T-helper 2 cell treated with Interferon-gamma antibody and Interleukin-4, amounts not matched to agents 5 μg/mL and 100 μg/mL, for 36 hours (primary cell): ENCODE measurements around the gene DCC.

Experiments
- DNase-seq: peaks from one replicate; pipeline ENCODE4 v3.0.0; 2021; ENCODE audit warnings: low spot score
- H3K27ac Mint-ChIP-seq: one replicate; pipeline ENCODE4 v1.8.0; 2021; ENCODE audit warnings: mild to moderate bottlenecking, mixed read lengths
- H3K27me3 Mint-ChIP-seq: one replicate; pipeline ENCODE4 v1.8.0; 2021; ENCODE audit warnings: low read depth, mixed read lengths
- H3K36me3 Mint-ChIP-seq: one replicate; pipeline ENCODE4 v1.8.0; 2021; ENCODE audit warnings: low read depth, mixed read lengths
- H3K4me1 Mint-ChIP-seq: one replicate; pipeline ENCODE4 v1.8.0; 2021; ENCODE audit warnings: low read depth, mixed read lengths
- H3K4me3 Mint-ChIP-seq: one replicate; pipeline ENCODE4 v1.8.0; 2022; ENCODE audit warnings: mild to moderate bottlenecking, moderate library complexity, mixed read lengths
- H3K9me3 Mint-ChIP-seq: one replicate; pipeline ENCODE4 v1.8.0; 2021; ENCODE audit warnings: mixed read lengths

DCC gene

GRCh38 chr18:52995875-52996274, 655.9 kb downstream of the DCC start:
- Mint-ChIP-seq H3K4me1 (no peaks in the 10 kb centered on the region), H3K9me3 (peaks cover 12% of the 10 kb centered on the region), H3K27ac (no peak overlapping the region), H3K27me3 (no peaks in the 10 kb centered on the region), H3K36me3 (no peaks in the 10 kb centered on the region), H3K4me3 (no peak overlapping the region)
- no peak for DNase-seq

- Mint-ChIP-seq H3K4me1 (no peaks in the 10 kb centered on the region), H3K4me3 (no peak overlapping the region), H3K27me3 (no peaks in the 10 kb centered on the region), H3K9me3 (peaks cover 15% of the 10 kb centered on the region), H3K27ac (no peak overlapping the region), H3K36me3 (no peaks in the 10 kb centered on the region)
- no peak for DNase-seq
These were observed 659.6 kb downstream of the DCC start for GRCh38 chr18:52999633-53000032.

GRCh38 chr18:53004798-53005197, 664.8 kb downstream of the DCC start:
- no peaks in the 10 kb centered on the region for H3K4me1 Mint-ChIP-seq
- no peak for DNase-seq
- no peaks in the 10 kb centered on the region for H3K27me3 Mint-ChIP-seq
- no peak overlapping the region for H3K4me3 Mint-ChIP-seq
- peaks cover 7% of the 10 kb centered on the region for H3K9me3 Mint-ChIP-seq
- no peaks in the 10 kb centered on the region for H3K36me3 Mint-ChIP-seq
- H3K27ac Mint-ChIP-seq, result no peak overlapping the region

- no peak for DNase-seq
- Mint-ChIP-seq H3K4me3 (no peak overlapping the region), H3K9me3 (peaks cover 28% of the 10 kb centered on the region), H3K4me1 (no peaks in the 10 kb centered on the region), H3K27me3 (no peaks in the 10 kb centered on the region), H3K27ac (no peak overlapping the region), H3K36me3 (no peaks in the 10 kb centered on the region)
These were observed 678.8 kb downstream of the DCC start for GRCh38 chr18:53018791-53019190.

DNA sequence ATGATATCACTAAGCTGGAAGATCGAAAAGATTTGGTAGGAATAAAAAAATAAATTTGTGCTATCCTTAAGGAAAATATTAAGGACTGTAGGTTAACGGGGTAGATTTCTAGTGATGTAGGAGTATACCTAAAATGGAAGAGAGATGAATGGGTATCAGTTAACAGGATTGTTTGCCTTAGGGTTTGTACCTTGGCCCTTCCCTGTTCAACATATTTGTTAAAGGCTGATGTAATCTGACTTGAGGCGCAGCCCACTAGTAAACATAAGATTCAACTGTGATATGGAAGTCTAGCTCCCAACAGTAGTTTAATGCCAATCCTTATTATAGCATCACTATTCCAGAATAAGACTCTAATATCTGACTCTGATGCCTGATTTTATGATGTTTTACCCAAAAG, 685.2 kb downstream of the DCC start:
- peaks cover 26% of the 10 kb centered on the region for H3K9me3 Mint-ChIP-seq
- no peak overlapping the region for H3K4me3 Mint-ChIP-seq
- H3K4me1 Mint-ChIP-seq, result no peaks in the 10 kb centered on the region
- H3K27ac Mint-ChIP-seq, result no peak overlapping the region
- H3K27me3 Mint-ChIP-seq, result no peaks in the 10 kb centered on the region
- DNase-seq, result no peak
- no peaks in the 10 kb centered on the region for H3K36me3 Mint-ChIP-seq

DNA sequence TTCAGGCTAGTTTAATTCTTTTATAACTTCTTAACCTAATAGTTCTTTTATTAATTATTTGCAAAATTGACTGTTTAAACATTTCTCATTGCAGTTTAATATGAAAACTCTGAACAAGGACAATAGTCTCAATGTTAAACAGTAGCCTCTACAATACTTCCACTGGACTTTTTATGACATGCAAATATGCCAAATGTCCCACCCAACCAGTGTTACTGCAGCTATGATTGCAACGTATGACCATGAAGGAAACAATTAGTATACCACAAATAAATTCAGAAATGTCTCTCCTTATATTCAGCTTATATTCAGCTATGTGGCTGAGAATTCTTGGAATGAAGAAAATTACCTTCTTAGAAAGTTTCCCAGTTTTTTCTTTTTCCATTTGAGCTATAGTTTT, 688.6 kb downstream of the DCC start:
- Mint-ChIP-seq H3K9me3 (peaks cover 14% of the 10 kb centered on the region), H3K27ac (no peak overlapping the region), H3K4me1 (no peaks in the 10 kb centered on the region), H3K4me3 (no peak overlapping the region), H3K27me3 (no peaks in the 10 kb centered on the region), H3K36me3 (no peaks in the 10 kb centered on the region)
- DNase-seq, result no peak

GRCh38 chr18:53033128-53033527, 693.1 kb downstream of the DCC start:
- Mint-ChIP-seq H3K27me3 (no peaks in the 10 kb centered on the region), H3K4me3 (no peak overlapping the region), H3K36me3 (no peaks in the 10 kb centered on the region), H3K9me3 (no peaks in the 10 kb centered on the region), H3K27ac (no peak overlapping the region), H3K4me1 (no peaks in the 10 kb centered on the region)
- no peak for DNase-seq

GRCh38 chr18:53038608-53039007, 698.6 kb downstream of the DCC start:
- H3K4me1 Mint-ChIP-seq, result no peaks in the 10 kb centered on the region
- no peak overlapping the region for H3K27ac Mint-ChIP-seq
- H3K36me3 Mint-ChIP-seq, result no peaks in the 10 kb centered on the region
- peaks cover 9% of the 10 kb centered on the region for H3K9me3 Mint-ChIP-seq
- no peak for DNase-seq
- no peak overlapping the region for H3K4me3 Mint-ChIP-seq
- H3K27me3 Mint-ChIP-seq, result no peaks in the 10 kb centered on the region

DNA sequence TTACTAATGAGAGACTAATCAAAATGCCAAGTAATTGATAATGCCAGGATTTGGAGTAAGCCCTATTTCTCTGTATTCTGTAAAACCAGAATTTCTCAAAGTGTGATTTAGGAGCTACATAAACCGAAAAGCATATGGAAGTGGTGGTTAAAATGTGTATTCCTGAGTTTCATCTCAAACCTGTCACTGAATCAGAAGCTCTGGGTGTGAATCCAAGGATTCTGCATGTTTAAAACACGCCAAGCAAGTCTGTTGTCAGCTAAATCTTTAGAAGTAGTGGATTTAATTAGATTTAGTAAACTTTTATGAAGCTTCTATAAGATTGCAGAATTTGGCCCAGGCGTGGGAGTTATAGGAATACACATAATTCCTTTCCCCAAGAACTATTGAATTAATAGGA, 700.3 kb downstream of the DCC start:
- DNase-seq, result no peak
- H3K27me3 Mint-ChIP-seq, result no peaks in the 10 kb centered on the region

DNA sequence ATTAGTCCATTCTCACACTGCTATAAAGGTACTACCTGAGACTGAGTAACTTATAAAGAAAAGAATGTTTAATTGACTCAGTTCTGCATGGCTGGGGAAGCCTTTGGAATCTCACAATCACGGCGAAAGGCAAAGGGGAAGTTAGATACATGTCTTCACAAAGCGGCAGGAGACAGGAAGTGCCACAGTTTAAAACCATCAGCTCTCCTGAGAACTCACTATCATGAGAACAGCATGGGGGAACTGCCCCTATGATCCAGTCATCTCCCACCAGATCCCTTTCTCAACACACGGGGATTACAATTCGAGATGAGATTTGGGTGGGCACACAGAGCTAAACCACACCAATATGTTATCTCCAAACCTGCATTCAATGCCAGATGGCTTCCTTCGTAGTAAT, 716.1 kb downstream of the DCC start:
- Mint-ChIP-seq H3K4me3 (no peak overlapping the region), H3K27me3 (no peaks in the 10 kb centered on the region), H3K36me3 (no peaks in the 10 kb centered on the region), H3K4me1 (no peaks in the 10 kb centered on the region), H3K27ac (no peak overlapping the region), H3K9me3 (peaks cover 36% of the 10 kb centered on the region)
- no peak for DNase-seq

More for the DNA sequence above, 700.3 kb downstream of the DCC start:
- H3K36me3 Mint-ChIP-seq, result no peaks in the 10 kb centered on the region
- peaks cover 13% of the 10 kb centered on the region for H3K9me3 Mint-ChIP-seq
- H3K4me3 Mint-ChIP-seq, result no peak overlapping the region
- H3K27ac Mint-ChIP-seq, result no peak overlapping the region
- no peaks in the 10 kb centered on the region for H3K4me1 Mint-ChIP-seq

- DNase-seq, result no peak
- H3K27ac Mint-ChIP-seq, result no peak overlapping the region
- no peaks in the 10 kb centered on the region for H3K36me3 Mint-ChIP-seq
- no peak overlapping the region for H3K4me3 Mint-ChIP-seq
- H3K9me3 Mint-ChIP-seq, result peaks cover 17% of the 10 kb centered on the region
- H3K27me3 Mint-ChIP-seq, result no peaks in the 10 kb centered on the region
- no peaks in the 10 kb centered on the region for H3K4me1 Mint-ChIP-seq
These were observed 730.8 kb downstream of the DCC start for GRCh38 chr18:53070788-53071187.

GRCh38 chr18:53080687-53081086, 740.7 kb downstream of the DCC start:
- DNase-seq, result no peak
- Mint-ChIP-seq H3K9me3 (peaks cover 30% of the 10 kb centered on the region), H3K36me3 (no peaks in the 10 kb centered on the region), H3K27me3 (no peaks in the 10 kb centered on the region), H3K4me1 (no peaks in the 10 kb centered on the region), H3K4me3 (no peak overlapping the region), H3K27ac (no peak overlapping the region)

- no peaks in the 10 kb centered on the region for H3K4me1 Mint-ChIP-seq
These were observed 753.6 kb downstream of the DCC start for GRCh38 chr18:53093636-53094035.

GRCh38 chr18:53101536-53102105, 761.6 kb downstream of the DCC start:
- Mint-ChIP-seq H3K4me1 (no peaks in the 10 kb centered on the region), H3K27ac (no peak overlapping the region), H3K9me3 (peaks cover 28% of the 10 kb centered on the region), H3K4me3 (no peak overlapping the region), H3K27me3 (no peaks in the 10 kb centered on the region), H3K36me3 (no peaks in the 10 kb centered on the region)
- DNase-seq, result no peak

More at GRCh38 chr18:53093636-53094035, 753.6 kb downstream of the DCC start:
- H3K27me3 Mint-ChIP-seq, result no peaks in the 10 kb centered on the region
- no peak for DNase-seq
- no peak overlapping the region for H3K4me3 Mint-ChIP-seq
- H3K9me3 Mint-ChIP-seq, result peaks cover 10% of the 10 kb centered on the region
- no peaks in the 10 kb centered on the region for H3K36me3 Mint-ChIP-seq
- no peak overlapping the region for H3K27ac Mint-ChIP-seq

DNA sequence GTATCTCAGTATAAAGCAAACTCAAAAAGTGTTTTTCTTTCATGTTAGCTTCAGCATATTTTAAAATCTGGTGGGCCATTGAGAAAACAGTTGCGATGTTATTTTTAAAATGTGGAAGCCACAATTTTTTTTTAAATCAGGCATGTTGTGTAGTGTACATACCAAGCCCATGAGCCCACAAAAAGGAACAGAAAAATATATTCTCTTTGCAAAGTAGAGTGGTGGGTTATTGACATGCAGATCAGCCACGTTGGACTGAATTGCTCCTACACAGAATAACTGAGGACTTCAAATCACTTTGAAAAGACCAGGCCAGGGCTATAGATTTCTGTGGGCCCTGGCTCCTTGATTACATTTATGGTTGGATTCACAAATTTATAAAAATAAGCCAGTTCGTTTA, 774.4 kb downstream of the DCC start:
- H3K4me1 Mint-ChIP-seq, result no peaks in the 10 kb centered on the region
- DNase-seq, result no peak
- H3K36me3 Mint-ChIP-seq, result no peaks in the 10 kb centered on the region
- no peaks in the 10 kb centered on the region for H3K27me3 Mint-ChIP-seq
- peaks cover 31% of the 10 kb centered on the region for H3K9me3 Mint-ChIP-seq
- H3K4me3 Mint-ChIP-seq, result no peak overlapping the region
- H3K27ac Mint-ChIP-seq, result no peak overlapping the region
